ENCODE data around the gene NUB1.

The NUB1 gene

DNA sequence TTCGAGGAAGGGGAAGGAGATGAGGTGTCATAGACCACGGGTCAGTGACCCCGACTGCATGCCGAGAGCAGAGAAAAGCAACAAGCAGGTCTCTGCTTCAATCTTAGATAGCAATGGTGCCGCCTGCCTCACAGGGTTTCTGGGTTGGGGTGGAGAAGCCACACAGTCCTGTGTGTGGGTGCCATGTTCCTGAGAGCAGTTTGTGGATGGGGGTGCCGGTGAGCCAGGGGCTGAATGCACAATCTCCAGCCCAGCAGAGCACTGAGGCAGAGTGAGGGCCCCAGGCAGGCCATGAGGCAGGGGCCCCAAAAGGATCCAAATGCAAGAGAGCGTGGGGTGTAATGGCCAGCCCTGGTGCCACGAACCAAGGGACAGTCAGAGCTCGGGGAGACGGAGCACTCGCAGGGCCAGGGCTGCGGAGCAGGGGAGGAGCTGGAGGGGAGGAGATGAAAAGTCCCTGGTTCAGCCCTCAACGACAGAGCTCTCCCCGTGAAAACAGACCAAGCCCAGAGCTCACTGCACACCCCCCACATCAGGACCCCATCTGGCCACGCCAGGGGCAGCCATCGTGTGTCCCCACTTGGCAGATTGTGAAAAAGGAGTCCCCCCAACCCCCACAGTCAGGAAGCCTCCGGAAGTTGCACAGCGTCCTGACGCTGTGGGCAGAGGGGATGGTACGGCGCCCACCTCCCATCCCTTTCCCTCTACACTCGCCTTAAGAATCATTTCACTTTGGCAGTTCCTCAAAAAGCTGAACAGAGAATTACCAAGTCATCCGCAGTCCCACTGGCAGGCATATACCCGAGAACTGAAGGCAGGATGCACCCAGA lies 48.4 kb downstream of the NUB1 start:
- no peak for DNase-seq

DNA sequence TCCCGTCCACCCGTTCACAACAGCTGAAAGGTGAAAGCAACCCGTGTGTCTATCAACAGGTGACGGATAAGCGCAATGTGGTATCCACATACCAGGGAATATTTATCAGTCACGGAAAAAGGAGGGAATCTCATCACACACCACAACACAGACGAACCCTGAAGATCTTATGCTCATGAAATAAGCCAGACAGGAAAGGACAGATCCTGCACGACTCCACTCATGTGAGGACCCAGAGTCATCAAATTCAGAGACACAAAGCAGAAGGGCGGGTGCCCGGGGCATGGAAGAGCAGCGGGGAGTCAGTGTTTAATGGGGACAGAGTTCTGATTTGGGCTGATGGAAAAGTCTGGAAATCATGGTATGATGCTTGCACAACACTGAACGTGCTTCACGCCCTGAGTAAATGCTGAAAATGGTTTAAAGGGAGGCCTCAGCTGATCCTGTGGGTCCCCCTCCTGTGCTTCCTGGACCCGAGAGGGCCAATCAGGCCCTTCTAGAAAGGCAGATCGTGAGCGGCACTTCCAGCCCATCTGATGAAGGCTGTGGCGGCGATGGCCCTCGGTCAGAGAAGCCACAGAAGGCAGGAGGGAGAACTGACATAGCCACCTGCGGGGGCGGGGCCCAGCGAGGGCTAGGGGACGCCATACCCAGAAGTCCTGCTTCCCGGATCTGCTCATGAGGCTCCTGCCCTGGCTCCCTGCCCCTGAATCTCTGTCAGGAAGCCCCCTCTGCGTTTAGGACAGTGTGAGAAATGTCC lies 49.2 kb downstream of the NUB1 start:
- DNase-seq, result no peak

DNA sequence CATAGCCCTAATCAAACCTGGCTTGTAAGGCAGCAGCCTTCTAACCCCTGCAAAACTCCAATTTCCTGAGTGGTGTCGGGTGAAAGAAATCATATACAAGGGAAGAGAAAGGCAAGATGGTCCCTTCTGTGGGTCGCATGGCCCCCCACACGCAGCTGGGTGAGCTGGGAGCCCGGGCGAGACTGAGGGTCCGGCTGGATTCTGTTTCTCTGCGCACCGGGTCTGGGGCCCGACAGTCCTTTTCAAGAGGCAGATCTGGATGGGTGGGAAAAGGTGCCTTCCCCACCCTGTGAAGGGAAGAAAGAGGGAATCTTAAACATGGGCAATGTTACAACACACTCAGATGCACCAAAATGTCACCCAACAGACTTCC lies 49.7 kb downstream of the NUB1 start:
- DNase-seq, result no peak

DNA sequence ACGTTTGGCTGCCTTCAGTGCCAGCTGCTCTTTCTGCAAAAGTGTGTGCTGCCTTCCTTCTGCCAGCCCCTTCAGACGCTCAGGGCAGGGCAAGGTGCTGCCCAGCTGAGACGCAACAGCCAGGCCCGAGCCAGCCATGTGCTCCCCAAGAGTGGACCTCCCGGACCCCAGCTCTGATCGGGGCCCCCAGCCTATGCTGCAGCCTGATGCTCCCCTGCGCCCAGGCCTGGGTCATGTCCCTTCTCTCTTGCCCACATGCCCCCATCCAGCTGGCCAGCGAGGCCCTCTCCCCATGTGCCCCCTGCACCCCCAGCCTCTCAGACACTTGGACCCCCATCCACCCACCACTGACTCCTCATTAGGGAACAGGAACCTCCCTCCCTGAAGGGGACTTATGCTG lies 50.4 kb downstream of the NUB1 start:
- no peak for DNase-seq

DNA sequence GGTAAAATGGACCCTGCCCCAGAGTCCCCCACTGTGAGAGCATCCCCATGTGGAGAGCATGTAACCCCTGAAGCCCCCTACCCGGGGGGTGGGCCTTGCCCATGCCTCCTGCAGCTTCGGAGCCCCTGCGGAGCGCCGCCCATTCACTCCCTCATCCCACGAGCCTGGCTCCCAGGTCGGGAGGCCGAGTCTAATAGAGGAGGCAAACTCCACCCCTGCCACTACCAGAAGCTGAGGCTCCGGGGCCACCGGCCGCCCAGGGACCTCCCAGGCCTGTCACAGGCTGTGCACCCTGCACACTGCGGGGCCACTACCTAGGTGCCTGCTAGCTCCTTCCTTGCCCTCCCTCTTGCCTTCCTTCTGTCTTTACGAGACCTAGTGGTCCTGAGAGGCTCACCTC lies 50.8 kb downstream of the NUB1 start:
- DNase-seq, result no peak

DNA sequence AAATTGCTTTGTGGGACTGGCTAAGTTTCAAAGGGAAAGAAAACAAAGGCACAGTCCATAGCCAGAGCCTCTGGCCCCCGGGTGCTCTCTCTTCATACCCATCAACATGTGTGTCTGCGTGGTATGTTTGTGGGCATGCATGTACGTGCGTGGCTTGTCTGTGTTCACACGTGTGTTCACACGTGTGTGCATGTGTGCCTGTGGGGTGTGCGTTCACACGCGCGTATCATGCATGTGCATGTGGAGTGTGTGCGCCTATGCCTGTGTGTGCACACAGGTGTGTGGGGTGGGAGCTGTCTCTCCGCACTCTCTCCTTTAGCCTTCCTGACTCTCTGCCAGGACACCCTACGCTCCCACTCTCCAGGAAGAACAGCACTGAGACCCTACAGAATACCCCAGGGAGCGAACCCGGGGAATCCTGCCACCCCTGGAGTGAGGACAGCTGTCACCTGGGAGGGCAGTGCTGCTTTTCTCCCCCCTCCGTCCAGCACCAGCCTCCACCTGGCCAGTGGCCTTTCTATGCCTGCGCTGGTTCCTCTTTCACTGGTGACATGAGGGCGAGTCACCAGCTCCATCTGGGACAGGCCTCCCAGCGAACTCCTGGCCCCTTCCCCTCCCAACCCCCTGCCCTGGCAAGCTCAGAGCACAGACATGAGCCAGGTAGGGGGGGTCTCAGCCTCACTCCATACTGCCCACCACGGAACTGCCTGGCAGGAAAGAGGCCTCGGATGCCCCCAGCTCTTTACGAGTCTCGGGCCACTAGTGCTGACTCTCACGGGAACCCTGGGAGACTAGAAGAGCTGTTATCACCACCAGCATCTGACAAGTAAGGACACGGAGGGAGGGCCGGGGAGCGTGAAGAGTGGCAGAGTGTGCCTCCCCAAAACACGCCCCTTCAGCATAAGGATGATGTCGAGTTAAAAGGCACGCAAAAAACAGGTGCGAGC lies 51.7 kb downstream of the NUB1 start:
- no peak for DNase-seq

DNA sequence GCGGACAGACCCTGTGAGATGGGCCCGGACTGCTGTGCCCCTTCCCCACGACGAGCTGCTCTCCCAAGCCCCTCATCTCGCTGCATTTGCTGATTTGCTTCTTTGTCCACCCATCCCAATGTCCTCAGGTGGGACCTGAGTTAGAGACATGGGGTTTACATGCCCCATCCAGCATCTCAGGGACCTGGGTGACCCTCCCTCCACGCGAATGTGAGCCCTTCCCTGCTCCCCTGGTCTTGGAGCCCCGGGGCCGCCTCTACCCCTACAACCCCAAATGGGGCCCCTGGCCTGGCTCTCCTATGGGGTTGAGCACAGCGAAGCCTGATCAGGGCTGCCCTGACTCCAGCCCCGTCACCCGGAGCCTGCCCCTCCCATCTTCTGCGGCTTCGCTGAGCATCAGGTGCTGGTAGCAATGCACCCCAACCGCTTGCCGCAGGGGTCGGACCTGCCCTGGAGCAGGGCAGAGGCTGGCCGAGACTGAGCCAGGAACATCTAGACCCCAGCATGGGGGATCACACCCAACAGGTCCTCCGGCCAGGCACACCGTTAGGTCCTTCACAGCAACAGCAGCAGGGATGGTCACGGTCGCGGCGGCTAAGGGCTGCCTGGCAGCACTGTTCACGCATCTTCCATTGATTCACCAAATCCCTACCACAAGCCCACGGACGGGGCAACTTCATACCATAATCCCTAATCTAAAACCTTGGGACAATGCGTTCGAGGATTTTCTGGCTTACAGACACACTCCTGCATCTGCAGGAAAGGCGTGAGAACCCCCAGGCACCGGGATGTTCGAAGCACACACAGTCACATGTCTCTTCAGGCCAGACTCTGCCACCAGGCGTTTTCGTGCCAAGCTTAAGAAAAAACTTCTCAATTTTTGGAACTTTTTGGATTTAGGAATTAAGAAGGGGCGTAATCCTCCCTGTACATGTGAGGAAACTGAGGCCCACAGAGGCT lies 52.7 kb downstream of the NUB1 start:
- no peak for DNase-seq

DNA sequence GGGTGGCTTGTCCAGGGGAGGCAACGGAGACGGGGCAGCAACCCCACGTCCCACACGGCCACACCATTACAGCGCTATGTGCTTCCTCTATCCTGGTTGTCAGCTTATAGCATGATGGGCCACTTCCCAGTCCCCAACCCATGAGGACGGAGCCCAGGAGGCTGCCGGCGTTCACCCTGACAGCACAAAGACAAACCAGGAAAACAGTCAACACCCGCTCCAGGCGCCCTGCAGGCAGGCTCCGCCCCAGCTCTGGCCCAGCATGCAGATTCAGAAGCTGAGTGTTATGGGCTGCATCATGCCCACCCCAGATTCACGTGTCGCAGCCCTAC lies 53.4 kb downstream of the NUB1 start:
- DNase-seq, result no peak

DNA sequence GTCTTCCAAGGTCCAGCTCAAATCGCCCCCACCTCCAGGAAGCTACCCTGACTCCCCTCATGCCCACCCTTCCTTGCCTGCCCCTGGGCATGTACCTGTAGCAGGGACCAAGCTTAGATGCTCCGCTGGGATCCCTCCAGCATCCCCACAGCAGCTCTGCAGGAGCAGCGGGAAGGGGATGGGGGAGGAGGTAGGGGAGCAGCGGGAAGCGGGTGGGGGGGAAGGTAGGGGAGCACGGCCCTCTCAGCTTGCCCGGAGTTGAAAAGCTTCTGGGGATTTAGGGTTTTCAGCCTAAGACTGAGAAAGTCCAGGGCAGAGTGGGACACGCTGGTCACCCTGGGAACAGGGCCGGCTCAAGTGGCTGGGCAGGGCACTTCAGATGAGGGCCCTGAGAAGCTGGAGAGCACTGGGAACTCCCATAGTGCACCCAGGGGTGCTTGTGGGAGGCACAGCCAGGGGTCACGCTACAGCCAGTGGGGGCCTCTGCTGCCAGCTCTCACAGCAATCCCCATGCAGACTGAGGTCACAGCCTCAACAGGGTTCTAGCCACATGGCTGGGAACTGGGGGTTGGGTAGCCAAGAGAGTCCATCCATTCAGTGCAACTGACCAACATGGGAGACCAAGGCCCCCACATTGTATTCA lies 54.8 kb downstream of the NUB1 start:
- no peak for DNase-seq

DNA sequence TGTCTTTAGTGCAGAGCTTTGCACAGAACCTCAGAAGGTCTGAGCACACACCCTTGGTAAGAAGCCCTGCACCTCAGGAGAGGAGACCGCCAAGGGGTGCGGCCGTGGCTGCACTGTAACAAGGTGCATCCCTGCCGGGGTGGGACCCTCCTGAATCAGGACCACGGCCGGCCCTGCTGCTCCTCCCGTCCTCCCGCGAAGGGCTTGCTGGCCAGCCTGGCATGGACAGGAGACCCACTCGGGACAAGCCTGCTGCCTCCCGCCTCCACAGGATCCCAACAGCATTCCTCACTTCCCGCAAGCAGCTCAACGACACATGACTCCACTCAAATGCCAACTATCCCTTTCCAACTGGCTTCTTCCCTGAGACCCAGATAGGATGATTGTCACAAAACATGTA lies 55.4 kb downstream of the NUB1 start:
- no peak for DNase-seq

DNA sequence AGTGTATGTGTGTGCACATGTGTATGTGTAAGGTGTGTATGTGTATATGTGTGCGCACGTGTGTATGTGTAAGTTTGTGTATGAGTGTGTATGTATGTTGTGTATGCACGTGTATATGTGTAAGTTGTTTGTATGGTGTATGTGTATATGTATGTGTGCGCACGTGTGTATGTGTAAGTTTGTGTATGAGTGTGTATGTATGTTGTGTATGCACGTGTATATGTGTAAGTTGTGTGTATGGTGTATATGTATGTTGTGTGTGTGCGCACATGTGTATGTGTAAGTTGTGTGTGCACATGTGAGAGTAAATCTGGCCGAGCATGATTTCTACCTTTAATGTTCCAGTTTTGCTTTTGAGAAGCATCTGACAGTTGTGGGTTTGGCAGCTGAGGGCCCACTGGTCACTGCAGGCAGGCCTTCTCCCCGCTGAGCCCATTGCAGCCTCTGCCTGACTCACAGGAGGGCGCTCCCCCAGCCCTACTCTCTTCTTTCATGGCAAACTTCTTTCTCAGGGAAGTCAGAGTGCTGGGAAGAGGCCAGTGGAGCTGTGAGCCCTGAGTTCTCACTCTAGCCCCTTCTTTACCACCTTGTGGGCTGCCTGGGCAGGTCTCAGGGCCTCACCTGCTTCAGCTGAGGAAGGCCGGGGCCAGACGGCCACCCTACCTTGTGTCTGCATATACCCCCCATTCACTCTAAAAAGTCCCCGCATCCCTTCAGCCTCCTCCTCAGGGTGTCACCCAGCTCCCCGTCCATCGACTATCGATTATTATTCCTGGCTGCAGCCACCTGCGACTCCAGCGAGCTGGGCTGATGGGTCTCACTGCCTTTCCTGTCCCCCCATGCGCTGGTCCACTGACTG lies 57.1 kb downstream of the NUB1 start:
- no peak for DNase-seq

DNA sequence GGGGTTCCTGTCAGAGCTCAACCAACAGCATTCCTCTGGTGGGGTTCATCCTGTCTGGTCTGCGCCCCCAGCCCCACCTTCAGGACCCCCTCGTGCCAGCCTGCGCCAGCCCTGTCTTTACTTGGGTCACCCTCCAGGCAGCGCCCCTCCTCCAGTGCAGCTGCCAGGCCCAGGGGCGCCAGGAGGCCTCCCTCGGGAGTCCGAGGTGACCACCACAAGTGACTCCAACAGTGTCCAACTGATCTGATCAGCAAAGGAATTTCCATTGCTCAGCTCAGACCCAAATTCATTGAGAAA lies 57.6 kb downstream of the NUB1 start:
- DNase-seq, result no peak

DNA sequence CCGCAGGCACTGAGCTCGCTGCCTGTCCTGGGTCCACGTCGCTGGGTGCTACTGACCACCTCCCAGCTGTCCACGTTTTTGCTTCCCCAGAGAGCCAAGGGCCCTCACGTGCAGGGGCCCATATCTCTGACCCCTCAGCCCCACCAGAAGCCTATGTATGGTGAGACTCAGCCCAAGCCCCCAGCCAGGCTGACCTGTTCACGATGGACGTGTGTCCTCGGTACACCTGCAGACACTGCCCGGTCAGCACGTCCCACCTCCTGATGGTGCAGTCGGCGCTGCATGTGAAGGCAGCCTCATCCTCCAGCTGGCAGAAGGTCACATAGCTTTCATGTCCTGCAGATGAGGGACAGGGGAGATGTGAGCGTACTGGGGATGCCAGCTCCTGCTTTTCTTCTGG lies 58.3 kb downstream of the NUB1 start:
- DNase-seq, result no peak

DNA sequence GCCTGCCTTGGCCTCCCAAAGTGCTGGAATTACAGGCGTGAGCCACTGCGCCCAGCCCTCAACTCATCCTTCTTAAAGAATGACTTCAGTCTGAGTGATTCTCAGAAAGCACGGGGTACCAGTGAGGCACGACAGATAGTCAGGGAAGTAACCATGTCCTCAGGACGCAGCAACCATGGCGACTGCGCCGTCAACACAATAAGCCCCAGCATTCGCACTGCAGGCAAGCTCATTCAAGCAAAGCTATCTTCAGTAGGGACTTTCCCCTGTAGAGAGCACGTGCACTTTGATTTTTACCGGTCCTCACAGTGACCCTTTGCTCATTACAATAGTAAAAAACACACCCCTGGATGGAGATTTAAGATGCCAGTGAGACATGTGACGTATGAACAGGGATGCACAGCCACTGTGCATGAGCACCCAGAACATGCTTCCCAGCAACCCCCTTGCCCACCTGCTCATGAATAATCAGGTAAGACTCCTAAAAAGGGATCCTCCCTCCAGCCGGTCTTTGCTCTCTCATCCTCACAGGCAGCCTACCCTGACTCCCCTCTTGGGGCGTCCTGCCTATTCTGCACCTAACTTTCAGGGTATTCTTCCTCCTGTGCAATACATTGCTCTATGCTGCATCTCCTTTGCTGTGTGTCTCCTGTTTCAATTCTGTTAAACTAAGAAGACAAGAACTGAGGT lies 59.2 kb downstream of the NUB1 start:
- DNase-seq, result no peak

DNA sequence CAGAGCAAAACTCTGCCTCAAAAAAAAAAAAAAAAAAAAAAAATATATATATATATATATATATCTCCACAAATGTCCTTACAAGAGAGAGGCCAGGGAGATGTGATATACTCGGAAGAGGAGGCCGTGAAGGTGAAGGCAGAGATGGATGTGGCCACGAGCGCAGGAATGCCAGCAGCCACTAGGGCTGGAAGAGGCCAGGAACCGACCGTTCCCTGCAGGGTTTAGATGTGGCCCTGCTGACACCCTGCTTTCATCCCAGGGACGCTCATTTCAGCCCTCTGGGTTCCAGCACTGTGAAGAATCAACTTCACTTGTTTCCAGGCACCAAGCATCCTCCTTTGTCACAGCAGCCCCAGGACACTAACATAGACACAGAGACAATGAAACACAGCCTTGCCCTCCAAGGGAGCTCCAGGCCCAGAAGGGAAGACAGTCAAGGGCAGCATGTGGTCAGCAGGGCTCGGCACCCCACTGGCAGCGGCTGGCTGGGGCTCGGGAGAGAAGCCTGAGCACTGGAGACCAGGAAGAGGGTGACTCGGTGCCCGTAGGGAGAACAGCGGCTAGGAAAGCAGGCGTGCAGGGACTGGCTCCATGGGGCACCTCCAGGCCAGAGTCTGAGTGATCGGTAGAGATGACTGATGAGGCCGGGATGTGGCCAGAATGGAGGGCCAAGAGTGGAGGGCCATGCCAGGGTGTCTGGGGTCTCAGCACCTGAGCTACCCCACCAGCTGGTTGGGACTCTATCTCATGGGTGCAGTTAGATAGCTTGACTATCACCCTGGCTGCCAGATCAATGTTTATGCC lies 60.6 kb downstream of the NUB1 start:
- no peak for DNase-seq

DNA sequence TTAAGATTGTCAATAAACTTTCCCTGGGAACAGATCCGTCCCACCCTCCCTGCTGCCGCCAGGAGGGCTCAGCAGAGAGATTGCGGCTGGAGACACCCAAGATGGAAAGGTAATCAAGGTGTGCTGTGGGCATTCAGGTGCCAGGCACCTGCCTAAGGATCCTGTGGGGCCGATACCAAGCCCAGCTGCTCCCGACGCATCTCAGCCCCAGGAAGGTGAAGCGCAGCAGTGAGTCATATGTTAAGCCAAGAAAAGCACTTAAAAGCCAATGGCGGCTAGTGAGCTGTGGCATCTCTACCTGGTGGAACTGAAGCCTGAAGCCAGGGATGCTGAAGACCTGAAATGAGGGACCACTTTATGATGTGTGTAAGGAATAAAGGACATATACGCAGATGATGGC lies 62.2 kb downstream of the NUB1 start:
- no peak for DNase-seq

DNA sequence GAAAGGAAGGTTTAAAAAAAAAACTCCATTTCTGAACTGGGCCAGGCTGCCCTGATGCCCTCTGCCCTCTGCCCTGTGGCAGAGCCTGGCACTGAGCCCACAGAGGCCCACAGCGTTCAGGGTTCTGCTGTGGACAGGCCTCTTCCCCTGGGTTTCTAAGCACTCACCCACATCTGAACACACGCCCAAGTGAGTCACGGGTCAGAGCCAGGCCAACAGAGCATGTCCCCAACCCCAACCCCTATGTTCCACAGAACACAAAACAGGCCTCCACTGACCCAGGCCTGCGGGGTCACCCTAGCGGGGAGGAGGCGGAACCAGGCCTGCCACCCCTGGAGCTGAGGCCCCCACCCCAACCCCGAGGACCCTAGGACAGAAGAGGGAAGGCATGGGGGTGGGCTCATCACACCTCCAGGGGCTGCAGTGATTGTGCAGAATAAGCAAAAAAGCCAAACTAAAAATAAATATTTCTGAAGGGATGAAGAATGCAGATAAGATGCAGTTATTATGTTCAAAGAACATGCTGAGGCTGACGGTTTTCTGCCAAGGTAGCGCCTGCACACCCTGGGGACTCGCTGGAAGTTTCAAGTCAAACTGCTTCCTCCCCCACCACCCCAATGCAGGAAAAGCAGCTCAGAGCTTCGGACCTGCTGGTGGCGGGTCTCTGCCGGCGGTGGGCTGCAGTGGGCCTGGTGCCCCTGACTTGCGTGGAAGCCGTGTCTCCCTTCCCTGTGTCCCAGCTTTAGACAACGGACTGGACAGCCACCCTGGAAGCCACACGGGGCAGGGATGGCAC lies 62.8 kb downstream of the NUB1 start:
- no peak for DNase-seq

DNA sequence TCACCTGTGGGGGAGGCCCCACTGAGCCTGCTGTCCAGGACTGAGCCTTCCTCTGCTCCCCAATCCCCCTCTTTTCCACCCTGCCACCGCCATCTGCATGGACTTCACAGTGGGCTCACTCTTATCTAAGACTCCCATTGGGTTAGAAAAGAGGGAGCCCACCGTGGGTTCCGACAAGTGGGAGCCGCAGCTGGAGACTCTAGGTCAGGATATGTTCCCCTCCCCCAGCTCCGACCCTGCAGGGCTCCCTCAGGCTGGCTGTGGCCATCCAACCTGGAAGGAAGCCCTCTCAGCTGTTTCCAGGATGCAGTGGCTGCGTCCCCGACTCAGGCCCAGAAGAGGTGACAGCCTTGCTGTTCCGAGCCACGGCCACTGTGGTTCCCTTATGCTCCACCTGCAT lies 63.4 kb downstream of the NUB1 start:
- no peak for DNase-seq

DNA sequence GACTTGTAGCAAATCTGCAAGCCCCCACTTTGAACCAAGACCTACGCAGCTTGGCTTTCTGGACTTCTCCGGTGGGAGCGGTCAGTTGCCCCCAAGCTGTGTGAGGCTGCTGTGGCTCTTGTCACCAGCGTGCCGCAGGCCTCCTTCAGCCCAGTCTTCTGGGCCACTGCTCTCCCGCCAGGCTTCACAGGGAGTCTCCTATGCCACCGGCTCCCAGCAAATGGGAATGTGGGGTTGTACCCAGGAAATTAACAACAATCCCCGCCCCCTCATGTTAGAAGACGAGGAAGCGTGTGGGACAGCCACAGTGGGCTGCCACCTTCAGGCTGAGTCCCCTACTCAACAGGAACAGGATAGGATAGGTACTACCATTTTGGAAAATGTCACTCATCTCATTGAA lies 64.0 kb downstream of the NUB1 start:
- no peak for DNase-seq

All from stimulated activated CD4-positive, alpha-beta T cell treated with anti-CD3 and anti-CD28 coated beads, Interleukin-12 subunit alpha, Interleukin-12 subunit beta, amount 100 ng/mL, for 4 hours (primary cell).